Measurements from ENCODE around the gene CGNL1.

DNA sequence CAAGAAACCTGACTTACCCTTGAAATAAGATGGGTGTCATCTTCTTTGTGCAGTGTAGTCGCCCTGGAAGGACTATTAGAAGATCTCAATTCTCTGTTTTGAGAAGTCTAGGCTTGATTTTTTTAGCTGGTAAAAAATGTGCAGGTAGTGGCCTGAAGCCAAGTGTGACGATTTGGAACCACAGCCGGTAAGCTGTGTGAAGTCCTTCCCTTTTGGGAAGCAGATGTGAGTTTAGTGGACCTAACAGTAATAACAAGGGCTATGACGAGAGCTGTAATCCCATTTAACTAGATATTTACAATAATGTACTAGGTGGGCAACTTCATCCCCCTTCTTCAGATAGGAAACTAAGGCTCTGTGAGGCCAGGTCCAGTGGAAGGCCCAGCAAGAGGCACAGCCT lies 133.7 kb downstream of the CGNL1 start:
- TF ChIP-seq, protein P1, sequence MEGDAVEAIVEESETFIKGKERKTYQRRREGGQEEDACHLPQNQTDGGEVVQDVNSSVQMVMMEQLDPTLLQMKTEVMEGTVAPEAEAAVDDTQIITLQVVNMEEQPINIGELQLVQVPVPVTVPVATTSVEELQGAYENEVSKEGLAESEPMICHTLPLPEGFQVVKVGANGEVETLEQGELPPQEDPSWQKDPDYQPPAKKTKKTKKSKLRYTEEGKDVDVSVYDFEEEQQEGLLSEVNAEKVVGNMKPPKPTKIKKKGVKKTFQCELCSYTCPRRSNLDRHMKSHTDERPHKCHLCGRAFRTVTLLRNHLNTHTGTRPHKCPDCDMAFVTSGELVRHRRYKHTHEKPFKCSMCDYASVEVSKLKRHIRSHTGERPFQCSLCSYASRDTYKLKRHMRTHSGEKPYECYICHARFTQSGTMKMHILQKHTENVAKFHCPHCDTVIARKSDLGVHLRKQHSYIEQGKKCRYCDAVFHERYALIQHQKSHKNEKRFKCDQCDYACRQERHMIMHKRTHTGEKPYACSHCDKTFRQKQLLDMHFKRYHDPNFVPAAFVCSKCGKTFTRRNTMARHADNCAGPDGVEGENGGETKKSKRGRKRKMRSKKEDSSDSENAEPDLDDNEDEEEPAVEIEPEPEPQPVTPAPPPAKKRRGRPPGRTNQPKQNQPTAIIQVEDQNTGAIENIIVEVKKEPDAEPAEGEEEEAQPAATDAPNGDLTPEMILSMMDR (IDR thresholded peaks at IDR 0.05; ENCODE audit: insufficient read depth, low read length, poor library complexity, severe bottlenecking) = no peak
- no peak for TF ChIP-seq EZH2phosphoT487 (conservative IDR thresholded peaks at IDR 0.05; ENCODE audit: low read length)

Measured in SU-DHL-6 (cell line).